NCI-H2107 treated with DMSO at 0.1 percent for 48 hours (cell line): ENCODE measurements around the gene SLC13A1.
"Not testable (repeated sequence)": the region's sequence is repeated elsewhere in the genome, so short reads cannot be mapped to it uniquely, and the experiment has no call there.

Source experiments
- DNase-seq: peaks from one replicate; lab custom pipeline; 2025; ENCODE audit not compliant: unreplicated experiment; lab: John Stamatoyannopoulos, UW

SLC13A1 gene

GRCh38 chr7:123199883-123200282 lies at the start of gene SLC13A1:
SLC13A1 (minus strand) TSS chr7:123199969; CDS start chr7:123199946, 23 bp downstream.
- no peak for DNase-seq

GRCh38 chr7:123244768-123245167 lies 45.0 kb upstream of the SLC13A1 start:
- no peak for DNase-seq

DNA sequence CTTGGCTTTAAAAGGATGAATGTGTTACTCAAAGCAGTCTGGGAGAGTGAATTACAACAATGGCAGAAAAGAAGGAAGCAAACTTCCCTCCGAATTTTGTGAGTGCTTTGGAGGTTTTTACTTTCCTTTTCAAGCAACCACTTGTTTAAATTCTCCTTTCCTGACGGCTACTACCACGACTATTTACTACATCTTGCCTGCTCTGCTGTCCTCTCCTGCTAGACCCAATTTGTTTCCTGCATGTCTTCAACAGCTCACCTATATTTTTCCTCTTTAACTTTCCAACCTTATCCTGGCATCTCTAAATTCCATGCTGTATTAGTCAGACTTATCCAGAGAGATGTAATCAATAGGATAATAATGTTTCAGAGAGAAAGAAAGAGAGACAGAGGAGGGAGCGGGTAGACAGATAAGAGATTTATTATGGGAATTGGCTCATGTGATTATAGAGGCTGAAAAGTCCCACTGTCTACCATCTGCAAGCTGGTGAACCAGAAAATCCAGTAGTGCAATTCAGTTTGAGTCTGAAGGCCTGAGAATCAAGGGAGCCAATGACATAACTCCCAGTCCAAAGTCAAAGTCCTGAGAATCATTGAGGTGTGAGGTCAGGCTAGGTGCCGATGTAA lies 42.8 kb upstream of the SLC13A1 start:
- no peak for DNase-seq

DNA sequence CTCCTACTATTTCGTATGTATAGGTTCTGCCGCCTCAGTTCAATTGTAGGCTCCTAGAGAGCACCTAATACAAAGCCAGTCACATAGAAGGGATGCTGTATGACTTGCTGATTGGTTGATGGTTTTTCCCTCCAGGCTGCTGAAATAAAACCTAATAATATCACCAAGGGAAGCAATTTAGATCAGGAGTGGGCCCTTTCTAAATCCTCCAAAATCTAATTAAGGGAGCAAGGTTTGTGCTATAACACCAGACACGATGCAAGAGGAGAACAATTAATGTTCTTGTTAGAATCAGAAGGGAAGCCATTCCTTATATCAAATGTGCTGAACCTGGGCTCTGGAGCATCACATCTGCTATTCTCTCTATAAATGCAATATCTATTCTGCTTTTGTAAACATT lies 42.0 kb upstream of the SLC13A1 start:
- DNase-seq, result no peak

DNA sequence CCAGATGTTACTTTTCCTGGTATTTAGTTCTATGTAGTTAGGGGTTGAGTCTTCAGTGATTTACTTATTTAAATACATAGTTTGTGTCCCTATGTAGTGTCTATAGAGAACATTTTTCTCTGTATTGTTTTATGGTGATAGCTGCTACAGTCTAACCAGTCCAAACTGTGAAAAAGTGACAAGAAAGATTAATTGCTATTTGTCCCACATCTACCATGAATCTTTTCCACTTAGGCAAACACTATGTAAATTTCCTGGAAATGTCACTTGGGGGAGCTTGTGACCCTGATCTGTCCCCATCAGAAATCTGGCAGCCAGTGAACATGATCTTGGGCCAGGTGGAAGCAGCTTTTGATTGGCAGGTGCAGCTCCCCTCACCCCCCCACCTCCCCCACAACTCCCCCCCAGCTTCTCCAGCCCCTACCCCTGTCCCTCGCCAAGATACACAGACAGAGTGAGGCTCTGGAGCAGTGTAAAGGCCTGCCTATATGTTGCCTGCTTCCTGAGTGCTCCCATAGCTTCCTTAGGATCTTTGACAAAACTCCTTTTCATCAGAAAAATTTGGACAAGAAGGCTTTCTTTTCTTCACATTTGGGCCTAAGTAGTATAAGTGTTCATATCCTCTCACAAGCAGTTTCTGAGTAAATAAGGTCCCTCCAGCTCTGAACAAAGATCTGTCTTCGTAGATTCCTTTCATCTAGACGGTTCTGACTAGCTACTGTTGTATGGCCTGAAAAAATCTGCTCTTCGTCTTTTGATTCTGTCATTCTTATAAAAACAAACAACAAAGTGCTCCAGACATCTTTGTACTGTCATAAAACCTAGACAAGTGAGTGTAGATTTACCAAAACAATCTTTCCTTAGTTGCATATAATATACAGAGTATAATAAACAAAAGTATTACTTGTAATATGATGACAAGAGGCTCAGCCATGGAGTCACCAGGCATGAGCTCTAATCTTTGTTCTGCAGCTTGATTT lies 31.5 kb upstream of the SLC13A1 start:
- DNase-seq, result no peak

DNA sequence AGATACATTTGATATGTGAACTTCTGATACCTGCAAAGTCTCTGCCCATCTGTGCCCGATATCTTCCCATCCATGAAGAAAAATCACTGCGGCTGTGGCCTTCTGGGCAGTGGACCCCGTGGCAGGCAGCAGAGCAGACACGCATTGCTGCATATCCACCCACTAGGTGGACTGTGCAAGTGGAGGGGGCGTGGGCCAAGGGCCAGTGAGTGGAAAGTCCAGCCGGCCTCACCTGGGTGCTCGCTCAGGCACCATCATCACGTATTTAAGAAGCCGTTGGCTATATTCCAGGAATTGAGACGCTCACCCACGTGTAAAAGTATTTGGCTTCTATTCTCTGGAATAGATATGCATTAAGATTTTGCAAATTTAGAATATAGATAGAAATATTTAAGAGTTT lies 30.8 kb upstream of the SLC13A1 start:
- no peak for DNase-seq

GRCh38 chr7:123230147-123230546 lies 30.4 kb upstream of the SLC13A1 start:
- no peak for DNase-seq

GRCh38 chr7:123229426-123229825 lies 29.7 kb upstream of the SLC13A1 start:
- DNase-seq, result no peak

DNA sequence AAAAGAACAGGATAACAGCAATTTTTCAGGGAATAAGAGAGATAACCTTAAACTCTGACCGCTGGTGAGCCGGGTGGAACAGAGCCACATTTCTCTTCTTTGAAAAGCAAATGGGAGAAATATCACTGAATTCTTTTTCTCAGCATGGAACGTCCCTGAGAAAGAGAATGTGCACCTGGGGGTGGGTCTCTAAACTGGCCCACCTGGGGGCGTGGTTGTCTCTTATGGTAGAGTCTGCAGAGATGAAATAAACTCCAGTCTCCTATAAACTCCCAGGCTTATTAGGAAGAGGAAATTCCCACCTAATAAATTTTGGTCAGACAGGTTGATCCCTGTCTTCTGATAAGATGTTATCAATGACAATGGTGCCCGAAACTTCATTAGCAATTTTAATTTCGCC lies 27.9 kb upstream of the SLC13A1 start:
- DNase-seq, result not testable (repeated sequence)

DNA sequence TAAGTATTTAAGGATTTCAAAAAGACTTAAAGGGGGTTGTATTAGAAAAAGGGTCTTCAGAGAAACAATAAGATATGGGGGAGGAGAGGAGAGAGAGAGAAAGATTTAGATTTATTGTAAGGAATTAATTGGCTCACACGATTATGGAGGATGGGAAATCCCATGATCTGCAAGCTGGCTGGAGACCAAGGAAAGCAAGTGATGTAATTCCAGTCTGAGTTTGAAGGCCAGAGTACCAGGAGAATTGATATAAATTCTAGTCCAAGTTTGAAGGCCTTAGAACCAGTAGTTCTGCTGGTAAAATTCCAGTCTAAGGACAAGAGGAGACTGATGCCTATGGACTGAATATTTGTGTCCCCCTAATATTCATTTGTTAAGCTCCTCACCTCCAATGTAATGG lies 20.6 kb upstream of the SLC13A1 start:
- no peak for DNase-seq

DNA sequence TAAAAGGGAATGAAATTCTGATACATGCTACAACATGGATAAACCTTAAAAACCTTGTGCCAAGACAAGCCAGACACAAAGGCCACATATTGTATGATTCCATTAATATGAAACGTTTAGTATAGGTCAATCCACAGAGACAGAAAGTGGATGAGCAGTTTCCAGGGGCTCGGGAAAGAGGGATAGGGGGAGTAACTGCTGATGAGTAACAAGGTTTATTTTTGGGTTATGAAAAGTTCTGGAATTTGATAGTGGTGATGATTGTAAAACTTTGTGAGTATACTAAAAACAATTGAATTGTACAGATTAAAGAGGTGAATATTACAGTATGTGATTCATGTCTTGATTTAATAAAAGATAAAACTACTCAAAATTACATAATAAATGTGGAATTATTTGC lies 19.1 kb upstream of the SLC13A1 start:
- DNase-seq, result no peak

- DNase-seq, result no peak
Observed at GRCh38 chr7:123216825-123217224, 17.1 kb upstream of the SLC13A1 start.

- DNase-seq, result no peak
Observed at GRCh38 chr7:123215350-123215749, 15.6 kb upstream of the SLC13A1 start.

GRCh38 chr7:123211545-123211944 lies 11.8 kb upstream of the SLC13A1 start:
- no peak for DNase-seq

- DNase-seq, result no peak
Observed at GRCh38 chr7:123210986-123211385, 11.2 kb upstream of the SLC13A1 start.

- DNase-seq, result no peak
Observed at GRCh38 chr7:123209786-123210185, 10.0 kb upstream of the SLC13A1 start.

GRCh38 chr7:123208793-123209192 lies 9.0 kb upstream of the SLC13A1 start:
- DNase-seq, result no peak

GRCh38 chr7:123204206-123204835 lies 4.6 kb upstream of the SLC13A1 start:
- no peak for DNase-seq

- DNase-seq, result no peak
Observed at GRCh38 chr7:123201901-123202300, 2.1 kb upstream of the SLC13A1 start.

- DNase-seq, result no peak
Observed at GRCh38 chr7:123198668-123199652, 809 bp downstream of the SLC13A1 start.

GRCh38 chr7:123198111-123198510 lies 1.7 kb downstream of the SLC13A1 start:
- DNase-seq, result no peak
